ENCODE results near the gene HMGA1. TPM values are rescaled to one million over a fixed set of nuclear protein-coding genes. Genes with fewer than 3 reads are reported as not detected.

The HMGA1 gene
- total RNA-seq, 1 donor from 2014 or later, result 33.4 TPM

DNA sequence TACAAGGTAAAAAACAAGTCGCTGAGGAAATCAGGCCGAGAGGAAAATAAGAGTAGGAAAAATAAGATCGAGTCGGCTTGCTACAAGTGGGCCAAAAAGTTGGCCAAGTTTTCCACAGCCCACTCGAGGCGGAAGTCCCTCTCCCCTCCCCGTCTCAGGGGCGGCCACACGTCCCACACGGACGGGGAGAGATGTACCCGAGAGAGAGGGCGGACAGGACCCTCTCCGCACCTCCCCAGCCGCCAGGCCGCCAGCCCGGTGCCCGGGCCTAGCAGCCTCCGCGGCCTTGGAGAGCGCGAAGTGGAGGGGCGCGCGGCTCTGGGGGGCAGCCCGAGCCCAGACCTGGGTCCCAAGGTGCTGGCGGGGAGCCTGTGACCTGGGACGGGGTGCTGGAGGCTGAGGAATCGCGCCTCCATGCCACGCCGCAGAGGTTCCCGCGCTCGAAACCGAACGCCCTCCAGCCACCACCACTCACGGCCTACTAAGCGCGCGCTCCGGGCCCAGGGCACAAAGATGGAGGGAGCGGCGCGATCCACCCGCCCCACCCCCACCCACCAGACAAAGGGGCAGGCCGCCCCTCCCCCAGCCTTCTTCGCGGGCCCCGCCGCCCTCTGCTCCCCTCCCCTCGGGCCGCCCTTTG, 1.9 kb upstream of the HMGA1 start:
- TF ChIP-seq, protein P1, sequence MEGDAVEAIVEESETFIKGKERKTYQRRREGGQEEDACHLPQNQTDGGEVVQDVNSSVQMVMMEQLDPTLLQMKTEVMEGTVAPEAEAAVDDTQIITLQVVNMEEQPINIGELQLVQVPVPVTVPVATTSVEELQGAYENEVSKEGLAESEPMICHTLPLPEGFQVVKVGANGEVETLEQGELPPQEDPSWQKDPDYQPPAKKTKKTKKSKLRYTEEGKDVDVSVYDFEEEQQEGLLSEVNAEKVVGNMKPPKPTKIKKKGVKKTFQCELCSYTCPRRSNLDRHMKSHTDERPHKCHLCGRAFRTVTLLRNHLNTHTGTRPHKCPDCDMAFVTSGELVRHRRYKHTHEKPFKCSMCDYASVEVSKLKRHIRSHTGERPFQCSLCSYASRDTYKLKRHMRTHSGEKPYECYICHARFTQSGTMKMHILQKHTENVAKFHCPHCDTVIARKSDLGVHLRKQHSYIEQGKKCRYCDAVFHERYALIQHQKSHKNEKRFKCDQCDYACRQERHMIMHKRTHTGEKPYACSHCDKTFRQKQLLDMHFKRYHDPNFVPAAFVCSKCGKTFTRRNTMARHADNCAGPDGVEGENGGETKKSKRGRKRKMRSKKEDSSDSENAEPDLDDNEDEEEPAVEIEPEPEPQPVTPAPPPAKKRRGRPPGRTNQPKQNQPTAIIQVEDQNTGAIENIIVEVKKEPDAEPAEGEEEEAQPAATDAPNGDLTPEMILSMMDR (IDR thresholded peaks at IDR 0.05), result no peak
- Mint-ChIP-seq H3K27ac (ENCODE audit: unreplicated experiment) (no peak overlapping the region), H3K9me3 (ENCODE audit: low read depth) (no peaks in the 10 kb centered on the region), H3K36me3 (ENCODE audit: low read depth) (no peaks in the 10 kb centered on the region), H3K27me3 (ENCODE audit: low read depth) (no peaks in the 10 kb centered on the region), H3K4me1 (ENCODE audit: low read depth) (peaks cover 9% of the 10 kb centered on the region), H3K4me3 (ENCODE audit: unreplicated experiment) (no peak overlapping the region)
- DNase-seq (ENCODE audit: low spot score), result peak; percentile 79

DNA sequence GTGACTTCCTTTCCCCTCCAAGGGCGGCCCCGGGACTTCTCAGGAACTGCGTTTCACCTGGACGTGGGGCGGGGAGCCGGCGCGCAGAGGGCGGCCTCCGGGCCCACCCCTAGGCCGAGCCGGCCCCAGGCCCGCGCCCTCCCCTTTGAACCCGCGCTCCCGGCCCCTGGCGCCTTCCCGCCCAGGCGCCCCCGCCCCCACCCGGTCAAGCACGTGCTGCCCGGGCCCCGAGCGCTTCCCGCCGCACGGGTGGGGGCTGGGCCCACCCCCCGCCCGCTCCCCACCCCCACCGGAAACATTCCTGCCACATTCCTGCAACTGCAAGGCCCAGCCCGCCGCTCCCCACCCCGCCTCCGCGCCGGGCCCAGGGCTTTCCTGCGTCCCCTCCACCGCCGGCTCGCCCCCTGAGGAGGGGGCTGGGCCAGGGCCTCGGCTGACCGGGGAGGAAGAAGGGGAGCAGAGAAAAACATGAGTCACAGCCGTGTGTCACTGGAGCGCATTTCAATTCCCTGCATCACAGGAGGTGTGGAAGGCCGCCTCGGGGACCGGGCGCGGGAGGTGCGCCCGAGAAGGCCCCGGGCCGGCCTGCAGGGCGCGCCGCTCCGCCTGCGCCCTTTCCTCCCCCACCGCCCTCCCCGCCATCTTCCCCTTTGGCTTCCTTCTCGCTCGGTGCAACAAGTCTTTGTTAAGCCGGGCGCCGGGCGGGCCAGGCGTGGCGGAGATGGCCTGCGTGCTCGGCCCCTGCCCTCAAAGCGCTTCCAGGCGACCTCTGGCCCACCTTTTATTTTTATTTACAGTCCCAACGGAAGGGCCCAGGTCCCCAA, 1.2 kb upstream of the HMGA1 start:
- H3K36me3 Mint-ChIP-seq (ENCODE audit: low read depth), result no peaks in the 10 kb centered on the region
- peak overlapping the region; percentile 65 for H3K27ac Mint-ChIP-seq (ENCODE audit: unreplicated experiment)
- no peaks in the 10 kb centered on the region for H3K27me3 Mint-ChIP-seq (ENCODE audit: low read depth)
- peaks cover 9% of the 10 kb centered on the region for H3K4me1 Mint-ChIP-seq (ENCODE audit: low read depth)
- H3K4me3 Mint-ChIP-seq (ENCODE audit: unreplicated experiment), result peak overlapping the region; percentile 65
- peak; percentile 59 for DNase-seq (ENCODE audit: low spot score)
- H3K9me3 Mint-ChIP-seq (ENCODE audit: low read depth), result no peaks in the 10 kb centered on the region
- TF ChIP-seq, protein P1 (IDR thresholded peaks at IDR 0.05), result peak; percentile 26

DNA sequence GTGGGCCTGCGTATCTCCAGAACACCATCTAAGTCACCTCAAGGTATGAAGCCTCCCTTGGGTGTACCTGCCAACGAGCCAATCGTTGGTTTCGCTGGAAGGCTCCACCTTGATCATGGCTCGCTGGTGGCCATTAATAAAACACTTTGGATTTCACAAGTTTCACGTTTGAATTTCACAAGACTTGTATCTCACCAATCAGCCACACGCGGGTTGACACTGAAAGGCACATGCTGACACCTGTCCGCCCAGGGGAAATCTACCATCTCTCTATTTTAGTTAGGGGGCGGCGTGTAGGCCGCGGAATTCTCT, 586 bp upstream of the HMGA1 start:
- DNase-seq (ENCODE audit: low spot score), result no peak
- peak overlapping the region; percentile 65 for H3K4me3 Mint-ChIP-seq (ENCODE audit: unreplicated experiment)
- H3K4me1 Mint-ChIP-seq (ENCODE audit: low read depth), result peaks cover 9% of the 10 kb centered on the region

DNA sequence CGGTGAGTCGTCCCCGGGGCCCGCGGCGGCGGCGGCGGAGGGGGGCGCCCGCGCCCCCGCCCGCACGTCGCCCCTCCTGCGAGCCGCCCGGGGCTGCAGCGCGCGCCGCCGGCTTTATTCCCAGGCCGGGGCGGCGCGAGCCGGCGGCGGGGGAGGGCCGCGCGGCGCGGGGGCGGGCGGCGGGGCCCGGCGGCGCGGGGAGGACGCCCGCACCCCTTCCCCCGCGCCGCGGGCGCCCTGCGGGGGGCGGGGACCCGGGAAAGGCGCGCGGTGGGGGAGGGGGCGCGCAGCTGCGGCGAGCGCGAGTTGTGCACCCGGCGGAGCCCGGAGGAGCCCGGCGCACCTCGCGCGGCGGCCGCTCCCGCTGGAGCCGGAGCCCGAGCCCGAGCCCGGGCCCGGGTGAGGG, 646 bp downstream of the HMGA1 start:
- peaks cover 1% of the 10 kb centered on the region for H3K36me3 Mint-ChIP-seq (ENCODE audit: low read depth)
- peaks cover 9% of the 10 kb centered on the region for H3K4me1 Mint-ChIP-seq (ENCODE audit: low read depth)
- no peaks in the 10 kb centered on the region for H3K9me3 Mint-ChIP-seq (ENCODE audit: low read depth)
- H3K27ac Mint-ChIP-seq (ENCODE audit: unreplicated experiment), result no peak overlapping the region
- no peaks in the 10 kb centered on the region for H3K27me3 Mint-ChIP-seq (ENCODE audit: low read depth)
- TF ChIP-seq, protein P1 (IDR thresholded peaks at IDR 0.05), result no peak
- DNase-seq (ENCODE audit: low spot score), result no peak
- H3K4me3 Mint-ChIP-seq (ENCODE audit: unreplicated experiment), result no peak overlapping the region

More for the DNA sequence above, 586 bp upstream of the HMGA1 start:
- TF ChIP-seq, protein P1 (IDR thresholded peaks at IDR 0.05), result no peak
- H3K9me3 Mint-ChIP-seq (ENCODE audit: low read depth), result no peaks in the 10 kb centered on the region
- no peaks in the 10 kb centered on the region for H3K27me3 Mint-ChIP-seq (ENCODE audit: low read depth)
- H3K36me3 Mint-ChIP-seq (ENCODE audit: low read depth), result no peaks in the 10 kb centered on the region
- peak overlapping the region; percentile 65 for H3K27ac Mint-ChIP-seq (ENCODE audit: unreplicated experiment)

DNA sequence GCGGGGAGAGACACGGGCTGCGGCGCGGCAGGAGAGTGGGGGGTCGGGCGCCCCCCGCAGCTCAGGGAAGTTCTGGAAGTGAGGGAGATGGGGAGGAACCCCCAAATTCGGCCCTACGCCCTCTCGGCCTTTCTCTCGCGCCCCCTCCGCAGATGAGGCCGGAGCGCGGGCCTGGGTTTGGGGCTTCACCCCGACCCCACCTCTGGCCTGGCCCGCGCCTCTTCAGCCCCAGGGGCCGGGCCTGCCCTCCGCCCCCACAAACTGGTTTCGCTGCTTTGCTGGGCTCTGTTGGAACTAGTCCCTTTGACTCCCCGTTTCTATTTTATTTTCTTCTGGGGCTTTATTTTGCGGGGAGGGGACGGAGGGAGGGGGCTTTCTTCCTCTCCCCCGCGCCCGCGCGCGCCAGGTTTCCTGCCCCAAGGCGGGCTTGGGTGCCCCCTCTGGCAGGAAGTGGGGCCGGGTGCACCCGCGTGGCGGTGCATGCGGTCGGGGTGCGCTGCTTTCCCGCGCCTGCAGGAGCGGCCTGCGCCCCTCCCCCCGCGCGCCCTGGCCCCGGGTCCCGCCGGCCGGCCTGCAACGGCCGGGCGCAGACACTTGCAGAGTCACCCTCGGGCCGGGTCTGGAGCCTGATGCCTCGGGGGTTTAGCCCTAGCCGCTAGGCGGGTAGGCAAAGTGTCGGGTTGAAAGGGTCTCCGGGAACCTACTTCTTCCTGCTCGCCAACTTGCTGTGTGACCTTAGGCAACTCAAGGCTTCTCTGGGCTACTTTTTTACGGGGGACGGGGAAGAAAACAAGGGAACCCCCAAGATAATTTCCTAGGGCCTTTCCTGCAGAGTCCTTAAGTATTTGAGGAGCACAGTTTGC, 1.3 kb downstream of the HMGA1 start:
- H3K36me3 Mint-ChIP-seq (ENCODE audit: low read depth), result peaks cover 1% of the 10 kb centered on the region
- no peaks in the 10 kb centered on the region for H3K9me3 Mint-ChIP-seq (ENCODE audit: low read depth)
- H3K4me1 Mint-ChIP-seq (ENCODE audit: low read depth), result peaks cover 14% of the 10 kb centered on the region
- H3K4me3 Mint-ChIP-seq (ENCODE audit: unreplicated experiment), result peak overlapping the region; percentile 65
- H3K27ac Mint-ChIP-seq (ENCODE audit: unreplicated experiment), result no peak overlapping the region
- no peaks in the 10 kb centered on the region for H3K27me3 Mint-ChIP-seq (ENCODE audit: low read depth)
- DNase-seq (ENCODE audit: low spot score), result peak; percentile 63
- TF ChIP-seq, protein P1 (IDR thresholded peaks at IDR 0.05), result peak; percentile 65

All from chondrocyte (in vitro differentiated cells).